Measurements from ENCODE around the gene GLT1D1.

DNA sequence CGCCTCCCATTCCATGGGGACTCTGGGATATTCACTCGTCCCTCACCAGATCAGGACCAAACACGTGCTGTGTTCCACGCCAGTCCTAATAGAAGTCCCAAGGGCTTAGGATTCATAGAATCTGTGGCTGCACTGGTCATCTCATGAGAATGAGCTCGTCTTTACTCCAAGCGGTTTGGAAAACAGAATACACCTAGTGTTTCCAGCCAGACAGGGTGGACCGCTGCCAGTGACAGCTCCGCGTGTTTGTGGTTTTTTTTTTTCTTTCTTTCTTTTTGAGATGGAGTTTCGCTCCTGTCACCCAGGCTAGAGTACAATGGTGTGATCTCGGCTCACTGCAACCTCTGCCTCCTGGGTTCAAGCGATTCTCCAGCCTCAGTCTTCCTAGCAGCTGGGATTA lies 75.1 kb downstream of the GLT1D1 start:
- TF ChIP-seq, protein P1, sequence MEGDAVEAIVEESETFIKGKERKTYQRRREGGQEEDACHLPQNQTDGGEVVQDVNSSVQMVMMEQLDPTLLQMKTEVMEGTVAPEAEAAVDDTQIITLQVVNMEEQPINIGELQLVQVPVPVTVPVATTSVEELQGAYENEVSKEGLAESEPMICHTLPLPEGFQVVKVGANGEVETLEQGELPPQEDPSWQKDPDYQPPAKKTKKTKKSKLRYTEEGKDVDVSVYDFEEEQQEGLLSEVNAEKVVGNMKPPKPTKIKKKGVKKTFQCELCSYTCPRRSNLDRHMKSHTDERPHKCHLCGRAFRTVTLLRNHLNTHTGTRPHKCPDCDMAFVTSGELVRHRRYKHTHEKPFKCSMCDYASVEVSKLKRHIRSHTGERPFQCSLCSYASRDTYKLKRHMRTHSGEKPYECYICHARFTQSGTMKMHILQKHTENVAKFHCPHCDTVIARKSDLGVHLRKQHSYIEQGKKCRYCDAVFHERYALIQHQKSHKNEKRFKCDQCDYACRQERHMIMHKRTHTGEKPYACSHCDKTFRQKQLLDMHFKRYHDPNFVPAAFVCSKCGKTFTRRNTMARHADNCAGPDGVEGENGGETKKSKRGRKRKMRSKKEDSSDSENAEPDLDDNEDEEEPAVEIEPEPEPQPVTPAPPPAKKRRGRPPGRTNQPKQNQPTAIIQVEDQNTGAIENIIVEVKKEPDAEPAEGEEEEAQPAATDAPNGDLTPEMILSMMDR (IDR thresholded peaks at IDR 0.05) = no peak
- no peak for TF ChIP-seq POLR2A (IDR thresholded peaks at IDR 0.05)
- TF ChIP-seq POLR2AphosphoS5 (IDR thresholded peaks at IDR 0.05) = no peak

Data from transverse colon (tissue), 4 donors.